HepG2 (cell line): ENCODE data around the gene KIF13A. TPM values are rescaled to one million over a fixed set of nuclear protein-coding genes. Genes with fewer than 3 reads are reported as not detected.

Experiments used
- ATAC-seq: fragments of 200-7000 bp; cut with Tn5 transposase; 3 replicates; pipeline ENCODE4 v1.9.1; 2020; ENCODE audit warnings: mild to moderate bottlenecking, moderate library complexity
- BruUV-seq: library from RNA; stranded (reverse); fragments of 400-500 nt; replicated peaks from 2 replicates; lab custom pipeline; 2021; lab: Mats Ljungman, UMichigan
- CTCF ChIA-PET: fragments of 300-600 bp; formaldehyde crosslinking; extraction: SDS; loops from one replicate; lab custom pipeline; 2021; ENCODE audit warnings: low total read pairs, inconsistent platforms, low intra/inter-chr PET ratio; lab: Yijun Ruan, JAX
- POLR2A ChIA-PET: fragments of 350-600 bp; sonication (Branson Sonifier 250); formaldehyde crosslinking; loops from one replicate; lab custom pipeline; 2020; ENCODE audit warnings: antibody characterized with exemption, inconsistent platforms; lab: Yijun Ruan, JAX
- DNase-seq: peaks from one replicate; pipeline ENCODE4 v3.0.0-alpha.2; 2015; ENCODE audit warnings: low spot score
- FAIRE-seq: peaks from 3 replicates; lab custom pipeline; 2011; peaks lifted over from hg19 to GRCh38; lab: Jason Lieb, UNC
- H2AFZ ChIP-seq: one replicate; pipeline ENCODE4 v1.6.1; 2011; ENCODE audit warnings: low read length, inconsistent platforms
- H3K27ac ChIP-seq: fragments of 300-600 bp; 3 replicates; pipeline ENCODE4 v1.8.0; 2011; ENCODE audit warnings: mixed run types, mild to moderate bottlenecking, mixed read lengths, low read length, inconsistent platforms; ENCODE audit not compliant: insufficient read depth; ENCODE audit errors: extremely low read length
- H3K27me3 ChIP-seq, 2 experiments: fragments of 200-600 bp in 1 of 2; 2 replicates in 1 of 2; 3 replicates in 1 of 2; pipeline versions ENCODE4 v1.6.0 to v1.8.0; 2011; ENCODE audit warnings: low read length in 2 of 2, mild to moderate bottlenecking in 2 of 2, moderate library complexity in 2 of 2, inconsistent platforms in 1 of 2; ENCODE audit not compliant: insufficient read depth in 2 of 2, control insufficient read depth in 1 of 2
- H3K36me3 ChIP-seq, 2 experiments: fragments of 200-600 bp in 1 of 2; replicated peaks in 1 of 2; 2 replicates in 1 of 2; 3 replicates in 1 of 2; pipeline versions ENCODE4 v1.5.1 to v1.8.0; 2011; ENCODE audit warnings: low read length in 2 of 2, inconsistent platforms in 1 of 2; ENCODE audit not compliant: insufficient read depth in 2 of 2, control insufficient read depth in 1 of 2
- H3K4me1 ChIP-seq: 2 replicates; pipeline ENCODE4 v1.5.1; 2012; ENCODE audit warnings: low read length, inconsistent platforms; ENCODE audit not compliant: insufficient read depth
- H3K4me2 ChIP-seq: 2 replicates; pipeline ENCODE4 v1.6.0; 2011; ENCODE audit warnings: low read depth, low read length, inconsistent platforms
- H3K4me3 ChIP-seq, 3 experiments: fragments of 200-600 bp in 1 of 3; sonication (generic), shearing (Covaris generic) in 1 of 3; replicated peaks in 1 of 3; 2 replicates each; pipeline ENCODE4 v1.5.1; 2011 to 2016; ENCODE audit warnings: low read length in 3 of 3, inconsistent platforms in 2 of 3, low read depth in 2 of 3, mild to moderate bottlenecking in 2 of 3, control low read depth in 1 of 3, mixed read lengths in 1 of 3; ENCODE audit not compliant: insufficient read depth in 1 of 3
- H3K79me2 ChIP-seq: one replicate; pipeline ENCODE4 v1.6.1; 2011; ENCODE audit warnings: low read length, inconsistent platforms; ENCODE audit not compliant: insufficient read depth
- H3K9ac ChIP-seq: 2 replicates; pipeline ENCODE4 v1.6.0; 2011; ENCODE audit warnings: mild to moderate bottlenecking, low read depth, low read length, inconsistent platforms; ENCODE audit not compliant: insufficient read depth
- H3K9me3 ChIP-seq: 2 replicates; pipeline ENCODE4 v1.5.1; 2012; ENCODE audit warnings: mild to moderate bottlenecking, low read length
- H4K20me1 ChIP-seq: 2 replicates; pipeline ENCODE4 v1.6.0; 2011; ENCODE audit warnings: inconsistent platforms, mild to moderate bottlenecking, low read length, moderate library complexity; ENCODE audit not compliant: insufficient read depth
- AGO2 ChIP-seq: fragments of 200-400 bp; formaldehyde crosslinking; optimal IDR thresholded peaks from 2 replicates; pipeline ENCODE3; 2017; ENCODE audit warnings: mild to moderate bottlenecking, low read depth, low read length, moderate library complexity
- CHD4 ChIP-seq: fragments of 200-600 bp; sonication (generic); IDR thresholded peaks from 2 replicates; pipeline ENCODE4 v1.7.0; 2017; ENCODE audit warnings: mild to moderate bottlenecking, low read length, borderline replicate concordance
- IKZF1 ChIP-seq: fragments of 450-650 bp; IDR thresholded peaks from 2 replicates; pipeline ENCODE4 v1.7.1; 2016
- KDM6A ChIP-seq: IDR thresholded peaks from 2 replicates; pipeline ENCODE4 v1.6.1; 2016; ENCODE audit warnings: low read depth
- MIXL1 ChIP-seq: IDR thresholded peaks from 2 replicates; pipeline ENCODE4 v1.6.1; 2016
- NCOA2 ChIP-seq: sonication (generic); formaldehyde crosslinking; IDR thresholded peaks from 2 replicates; pipeline ENCODE4 v1.8.0; 2022; ENCODE audit warnings: inconsistent platforms
- SATB2 ChIP-seq: sonication (generic); formaldehyde crosslinking; IDR thresholded peaks from 2 replicates; pipeline ENCODE4 v1.5.0; 2020; ENCODE audit warnings: missing genetic modification reagents
- ZMYM3 ChIP-seq: sonication (generic); formaldehyde crosslinking; IDR thresholded peaks from 2 replicates; pipeline ENCODE4 v1.5.1; 2020; ENCODE audit warnings: mild to moderate bottlenecking, missing genetic modification reagents
- ZZZ3 ChIP-seq: sonication (generic); formaldehyde crosslinking; IDR thresholded peaks from 2 replicates; pipeline ENCODE4 v1.4.0; 2020; ENCODE audit warnings: missing genetic modification reagents, mild to moderate bottlenecking, borderline replicate concordance
- WGBS: methylation state at CpG from one replicate; pipeline ENCODE4 v1.1.6; 2017; ENCODE audit warnings: low lambda C conversion rate; 5-methylcytosine and 5-hydroxymethylcytosine counted together
- in situ Hi-C: cut with HindIII; loops from 2 replicates; pipeline ENCODE4 v1.10.0; 2017; ENCODE audit warnings: low pct_unique_long_range_greater_than_20kb; ENCODE audit not compliant: extremely low pct_ligation_motif_present
- intact Hi-C: fragments of 100-400 bp; cut with micrococcal nuclease; formaldehyde crosslinking; loops from one replicate; pipeline ENCODE4 v1.10.0; 2022; ENCODE audit not compliant: unreplicated experiment
- polyA plus RNA-seq, 8 experiments: library from polyadenylated mRNA; depleted of rRNA in 3 of 8; stranded (reverse) in 7 of 8; unstranded in 1 of 8; fragments of >200 nt; fragmentation: Illumina TruSeq in 4 of 8; extraction: Trizol in 4 of 8; gene quantifications; 2 replicates each; pipeline versions ENCODE4 v1.2.1 to v1.2.3, GENCODE V29; 2011 to 2016; ENCODE audit warnings: low read depth in 4 of 8, missing spikeins in 1 of 8, mixed read lengths in 1 of 8; ENCODE audit not compliant: insufficient read depth in 1 of 8
- total RNA-seq, 5 experiments: library from RNA; depleted of rRNA; stranded (reverse); fragments of >200 nt; fragmentation: Illumina TruSeq; extraction: Trizol; gene quantifications; 2 replicates each; pipeline ENCODE4 v1.2.3, GENCODE V29; 2016; ENCODE audit warnings: low read depth in 1 of 5
- TF ChIP-seq, protein P1 (sequence below): sonication (generic); formaldehyde crosslinking; IDR thresholded peaks from 2 replicates; pipeline ENCODE4 v1.8.1; 2023; ENCODE audit warnings: missing genetic modification reagents, mild to moderate bottlenecking, borderline replicate concordance
- TF ChIP-seq, protein P2 (sequence below): sonication (generic); formaldehyde crosslinking; IDR thresholded peaks from 2 replicates; pipeline ENCODE4 v1.5.1; 2020; ENCODE audit warnings: mild to moderate bottlenecking, moderate library complexity, missing genetic modification reagents

KIF13A gene
- total and polyA plus RNA-seq, 2 of the 13 experiments (the other 11 are each of a cell fraction or from before 2014, with no cell fraction given), result 21.1 to 37.2 TPM

- ATAC-seq (no peak), FAIRE-seq (no peak), DNase-seq (no peak)
- H3K79me2 ChIP-seq, result no peaks in the 10 kb centered on the region
- no peak overlapping the region for H3K27ac ChIP-seq
- intact Hi-C loops (loop anchor here (5.0 kb wide), 1 partner anchor 109 kb away; the partner anchor contains the start of gene KIF13A), in situ Hi-C loops (no loop called here)
- 96% methylated on average over 3 of the region's 3 CpGs for WGBS
- no peak overlapping the region for H2AFZ ChIP-seq
- H3K36me3 ChIP-seq, result no peaks in the 10 kb centered on the region
- no peak overlapping the region for H3K4me3 ChIP-seq
- H3K27me3 ChIP-seq, result no peaks in the 10 kb centered on the region
- TF ChIP-seq CHD4, result 0 out of 2 replicates have a peak, but pooled peaks have one; percentile 59
- 0 out of 2 replicates have a peak, but pooled peaks have one; percentile 30 for TF ChIP-seq ZMYM3 (CRISPR knock-in tag)
- TF ChIP-seq, protein P1, sequence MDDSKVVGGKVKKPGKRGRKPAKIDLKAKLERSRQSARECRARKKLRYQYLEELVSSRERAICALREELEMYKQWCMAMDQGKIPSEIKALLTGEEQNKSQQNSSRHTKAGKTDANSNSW, result no peak
- no TSS peak for BruUV-seq
- no peaks in the 10 kb centered on the region for H3K9me3 ChIP-seq
- no peak overlapping the region for H3K4me2 ChIP-seq
- peaks cover 41% of the 10 kb centered on the region for H3K4me1 ChIP-seq
- POLR2A ChIA-PET, result no interaction called here
- CTCF ChIA-PET, result no interaction called here
- no peak overlapping the region for H3K9ac ChIP-seq
- no peaks in the 10 kb centered on the region for H4K20me1 ChIP-seq
Observed at GRCh38 chr6:17877895-17878440, 109.5 kb downstream of the KIF13A start.

DNA sequence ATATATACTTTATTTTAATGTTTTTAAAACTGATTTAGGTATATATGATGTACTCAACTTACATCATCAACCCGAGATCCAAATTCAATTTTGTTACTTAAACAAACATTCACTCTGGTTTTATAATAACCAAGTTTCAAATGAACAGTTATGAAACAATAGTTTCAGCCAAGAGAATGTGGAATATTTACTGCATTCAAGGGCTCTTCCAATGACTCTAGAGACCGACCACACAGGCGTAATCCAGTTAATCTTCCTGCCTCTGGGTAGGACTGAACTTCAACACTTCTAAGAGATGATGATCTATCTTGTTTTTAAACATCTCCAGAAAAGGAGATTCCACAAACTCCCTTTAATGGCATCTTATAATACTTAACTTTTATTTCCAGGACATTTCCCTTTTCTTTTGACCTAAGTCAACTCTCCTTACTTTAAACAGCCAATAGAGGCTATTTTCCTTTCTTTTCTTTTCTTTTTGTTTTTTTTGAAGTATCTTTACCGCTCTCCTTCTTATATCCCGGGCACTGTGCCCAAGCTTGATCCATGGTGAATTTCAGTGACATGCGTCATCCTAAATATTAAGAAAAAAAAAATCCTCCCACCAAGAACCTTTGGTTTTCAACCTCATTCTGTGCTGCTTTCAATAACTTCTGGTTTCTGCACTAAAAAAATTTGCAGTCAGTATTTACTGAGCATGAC lies 110.1 kb downstream of the KIF13A start:
- no peak overlapping the region for H3K4me3 ChIP-seq
- no peak for DNase-seq
- H3K36me3 ChIP-seq, result no peaks in the 10 kb centered on the region
- CTCF ChIA-PET, result no interaction called here
- H3K4me1 ChIP-seq, result peaks cover 41% of the 10 kb centered on the region
- no peak overlapping the region for H3K9ac ChIP-seq
- no TSS peak for BruUV-seq
- in situ Hi-C loops, result no loop called here
- TF ChIP-seq KDM6A (CRISPR knock-in tag), result no peak
- TF ChIP-seq, protein P2, sequence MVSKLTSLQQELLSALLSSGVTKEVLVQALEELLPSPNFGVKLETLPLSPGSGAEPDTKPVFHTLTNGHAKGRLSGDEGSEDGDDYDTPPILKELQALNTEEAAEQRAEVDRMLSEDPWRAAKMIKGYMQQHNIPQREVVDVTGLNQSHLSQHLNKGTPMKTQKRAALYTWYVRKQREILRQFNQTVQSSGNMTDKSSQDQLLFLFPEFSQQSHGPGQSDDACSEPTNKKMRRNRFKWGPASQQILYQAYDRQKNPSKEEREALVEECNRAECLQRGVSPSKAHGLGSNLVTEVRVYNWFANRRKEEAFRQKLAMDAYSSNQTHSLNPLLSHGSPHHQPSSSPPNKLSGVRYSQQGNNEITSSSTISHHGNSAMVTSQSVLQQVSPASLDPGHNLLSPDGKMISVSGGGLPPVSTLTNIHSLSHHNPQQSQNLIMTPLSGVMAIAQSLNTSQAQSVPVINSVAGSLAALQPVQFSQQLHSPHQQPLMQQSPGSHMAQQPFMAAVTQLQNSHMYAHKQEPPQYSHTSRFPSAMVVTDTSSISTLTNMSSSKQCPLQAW (CRISPR knock-in tag), result no peak
- TF ChIP-seq NCOA2, result no peak
- no peak for TF ChIP-seq MIXL1 (CRISPR knock-in tag)
- TF ChIP-seq SATB2 (CRISPR knock-in tag), result no peak
- no peak for TF ChIP-seq AGO2
- no peak for TF ChIP-seq ZZZ3 (CRISPR knock-in tag)
- TF ChIP-seq IKZF1, result no peak
- ATAC-seq, result no peak
- H3K9me3 ChIP-seq, result no peaks in the 10 kb centered on the region
- intact Hi-C loops, result loop anchor here (5.0 kb wide), 1 partner anchor 110 kb away; the partner anchor contains the start of gene KIF13A
- no peaks in the 10 kb centered on the region for H3K79me2 ChIP-seq
- H4K20me1 ChIP-seq, result no peaks in the 10 kb centered on the region
- FAIRE-seq, result no peak
- no peak overlapping the region for H3K4me2 ChIP-seq
- WGBS, result 90% methylated on average over 6 of the region's 6 CpGs
- H2AFZ ChIP-seq, result no peak overlapping the region
- H3K27ac ChIP-seq, result no peak overlapping the region
- POLR2A ChIA-PET, result no interaction called here
- H3K27me3 ChIP-seq, result no peaks in the 10 kb centered on the region
